K562 (cell line): ENCODE results near the gene RUNX1. TPM values are rescaled to one million over a fixed set of nuclear protein-coding genes. Genes with fewer than 3 reads are reported as not detected.

Experiments
- ATAC-seq: fragments of 200-7000 bp; cut with Tn5 transposase; 3 replicates; pipeline ENCODE4 v1.9.1; 2020; ENCODE audit warnings: moderate library complexity
- BruUV-seq: library from RNA; stranded (reverse); fragments of 400-500 nt; replicated peaks from 2 replicates; lab custom pipeline; 2021; lab: Mats Ljungman, UMichigan
- CTCF ChIA-PET: fragments of 300-600 bp; formaldehyde crosslinking; extraction: SDS; loops from one replicate; lab custom pipeline; 2021; ENCODE audit warnings: low intra/inter-chr PET ratio; lab: Yijun Ruan, JAX
- POLR2A ChIA-PET: fragments of 300-600, 350-650 bp; sonication (Branson Sonifier 250); formaldehyde crosslinking; extraction: SDS; loops from one replicate; lab custom pipeline; 2021; ENCODE audit warnings: antibody characterized with exemption, inconsistent platforms; lab: Yijun Ruan, JAX
- DNase-seq, 4 experiments: peaks; one replicate each; pipeline versions ENCODE4 v3.0.0 to v3.0.0-alpha.2; 2011 to 2018; ENCODE audit warnings: low spot score in 3 of 4, mixed read lengths in 3 of 4; ENCODE audit errors: extremely low read depth in 1 of 4
- FAIRE-seq: peaks from 2 replicates; lab custom pipeline; 2011; peaks lifted over from hg19 to GRCh38; lab: Jason Lieb, UNC
- H2AFZ ChIP-seq: 2 replicates; pipeline ENCODE4 v1.6.0; 2011; ENCODE audit warnings: low read depth, low read length, control low read depth, inconsistent platforms
- H3K27ac ChIP-seq: fragments of 200-600 bp; 3 replicates; pipeline ENCODE4 v1.8.0; 2011; ENCODE audit warnings: low read depth, mild to moderate bottlenecking, control low read depth, inconsistent platforms, low read length, moderate library complexity, mixed read lengths; ENCODE audit errors: extremely low read depth
- H3K27me3 ChIP-seq, 2 experiments: fragments of 300-600 bp in 1 of 2; 2 replicates in 1 of 2; 3 replicates in 1 of 2; pipeline versions ENCODE4 v1.6.0 to v1.8.0; 2011; ENCODE audit warnings: inconsistent platforms in 2 of 2, low read length in 2 of 2, mild to moderate bottlenecking in 1 of 2, mixed read lengths in 1 of 2, moderate library complexity in 1 of 2; ENCODE audit not compliant: control insufficient read depth in 2 of 2, insufficient read depth in 2 of 2
- H3K36me3 ChIP-seq: fragments of 300-600 bp; 3 replicates; pipeline ENCODE4 v1.8.0; 2011; ENCODE audit warnings: mild to moderate bottlenecking, low read length, inconsistent platforms; ENCODE audit not compliant: control insufficient read depth, insufficient read depth
- H3K4me1 ChIP-seq, 2 experiments: fragments of 200-600 bp in 1 of 2; replicated peaks in 1 of 2; 2 replicates in 1 of 2; 3 replicates in 1 of 2; pipeline versions ENCODE4 v1.5.1 to v1.8.0; 2011; ENCODE audit warnings: inconsistent platforms in 2 of 2, low read length in 2 of 2, mild to moderate bottlenecking in 1 of 2, mixed read lengths in 1 of 2, moderate library complexity in 1 of 2; ENCODE audit not compliant: control insufficient read depth in 2 of 2, insufficient read depth in 2 of 2
- H3K4me2 ChIP-seq: 2 replicates; pipeline ENCODE4 v1.6.1; 2011; ENCODE audit warnings: low read length, control low read depth, inconsistent platforms, mixed read lengths; ENCODE audit not compliant: insufficient read depth
- H3K4me3 ChIP-seq: fragments of 200-600 bp; sonication (generic), shearing (Covaris generic); 2 replicates; pipeline ENCODE4 v1.5.1; 2016; ENCODE audit warnings: control low read depth, inconsistent platforms
- H3K79me2 ChIP-seq: fragments of 200-600 bp; 3 replicates; pipeline ENCODE4 v1.8.0; 2011; ENCODE audit warnings: low read length, inconsistent platforms; ENCODE audit not compliant: control insufficient read depth, insufficient read depth
- H3K9ac ChIP-seq, 2 experiments: 2 replicates each; pipeline versions ENCODE4 v1.6.0 to v1.6.1; 2011; ENCODE audit warnings: low read depth in 2 of 2, low read length in 2 of 2, control low read depth in 1 of 2, inconsistent platforms in 1 of 2, mild to moderate bottlenecking in 1 of 2, mixed read lengths in 1 of 2; ENCODE audit not compliant: insufficient read depth in 1 of 2
- H3K9me1 ChIP-seq: one replicate; pipeline ENCODE4 v1.6.0; 2011; ENCODE audit warnings: inconsistent platforms, mild to moderate bottlenecking, low read length, moderate library complexity; ENCODE audit not compliant: control insufficient read depth, insufficient read depth
- H3K9me3 ChIP-seq: replicated peaks from 2 replicates; pipeline ENCODE4 v1.5.1; 2011; ENCODE audit warnings: low read depth, low read length, inconsistent platforms; ENCODE audit not compliant: control insufficient read depth, insufficient read depth
- H4K20me1 ChIP-seq: replicated peaks from 2 replicates; pipeline ENCODE4 v1.6.1; 2011; ENCODE audit warnings: low read length, inconsistent platforms, mixed read lengths; ENCODE audit not compliant: control insufficient read depth, insufficient read depth
- CEBPB ChIP-seq: fragments of 450-650 bp; IDR thresholded peaks from 2 replicates; pipeline ENCODE4 v1.6.1; 2016; ENCODE audit warnings: missing genetic modification characterization, missing compliant biosample characterization
- CHD7 ChIP-seq: fragments of 200-600 bp; sonication (generic); IDR thresholded peaks from one replicate; pipeline ENCODE4 v1.6.1; 2012; ENCODE audit warnings: mild to moderate bottlenecking, low read depth, low read length, inconsistent platforms
- WGBS: fragments of 100-300 bp; shearing (Covaris generic); methylation state at CpG from one replicate; pipeline ENCODE4 v1.1.6; 2016; ENCODE audit warnings: low coverage, mixed read lengths; ENCODE audit not compliant: insufficient coverage; ENCODE audit errors: missing lambda C conversion rate; 5-methylcytosine and 5-hydroxymethylcytosine counted together
- in situ Hi-C: fragments of 300-500 bp; cut with MboI; formaldehyde crosslinking; loops from 4 replicates; pipeline ENCODE4 v1.15.0; 2018; ENCODE audit warnings: inconsistent platforms, mixed read lengths
- intact Hi-C: fragments of 100-400 bp; cut with micrococcal nuclease; formaldehyde crosslinking; loops from 2 replicates; pipeline ENCODE4 v1.14.2; 2022
- polyA plus RNA-seq, 8 experiments: library from polyadenylated mRNA; depleted of rRNA in 4 of 8; stranded (reverse) in 5 of 8; unstranded in 3 of 8; fragments of >200 nt; fragmentation: Nextera tagmentation in 2 of 8; fragmentation: Illumina TruSeq in 1 of 8; extraction: Ambion mirVana in 2 of 8; extraction: Trizol in 1 of 8; gene quantifications; 2 replicates each; pipeline versions ENCODE4 v1.2.1 to v1.2.3, GENCODE V29; 2011 to 2014; ENCODE audit warnings: inconsistent platforms in 1 of 8, missing spikeins in 1 of 8
- total RNA-seq, 7 experiments: library from RNA; depleted of rRNA in 6 of 7; stranded (reverse); fragments of >200 nt in 6 of 7; fragmentation: Illumina TruSeq in 2 of 7; extraction: Trizol in 2 of 7; gene quantifications; 2 replicates each; pipeline versions ENCODE4 v1.2.1 to v1.2.3, GENCODE V29; 2011 to 2021; ENCODE audit warnings: low replicate concordance in 1 of 7

Gene RUNX1
- total and polyA plus RNA-seq, 9 of the 15 experiments (the other 6 are each of a cell fraction or from before 2014, with no cell fraction given) = 2.2 to 68.6 (median 17.8) TPM

GRCh38 chr21:34870246-34870645 is 178.9 kb downstream of the RUNX1 start:
- H3K79me2 ChIP-seq = peaks cover 81% of the 10 kb centered on the region; the same call in 2 of the 3 replicates
- FAIRE-seq = no peak
- no peak for ATAC-seq
- no TSS peak for BruUV-seq
- H3K36me3 ChIP-seq = peaks cover 93% of the 10 kb centered on the region
- peaks cover 4% of the 10 kb centered on the region; the same call in 1 of the 2 replicates for H4K20me1 ChIP-seq
- no peak overlapping the region for H2AFZ ChIP-seq
- intact Hi-C loops = no loop called here
- CTCF ChIA-PET = no interaction called here
- no peak overlapping the region for H3K4me2 ChIP-seq
- POLR2A ChIA-PET = interaction anchor here (0.6 to 2.7 kb wide), 4 partner anchors 14 to 125 kb away, joined by 3 to 8 read pairs (median 4); no protein-coding TSS in a partner anchor
- WGBS = 80% methylated on average over 3 of the region's 3 CpGs
- no peak overlapping the region for H3K27ac ChIP-seq
- in situ Hi-C loops = no loop called here
- no peaks in the 10 kb centered on the region for H3K27me3 ChIP-seq
- no peaks in the 10 kb centered on the region for H3K9me1 ChIP-seq
- H3K4me1 ChIP-seq = peaks cover 4 to 9% of the 10 kb centered on the region in 2 experiments; a peak in 3 of 5 replicates
- no peak for DNase-seq
- no peak overlapping the region for H3K9ac ChIP-seq
- no peak for TF ChIP-seq CHD7
- peak; percentile 34; the same call in 1 of the 2 replicates for TF ChIP-seq CEBPB (tag)
- H3K9me3 ChIP-seq = no peaks in the 10 kb centered on the region
- no peak overlapping the region for H3K4me3 ChIP-seq
